Suprapubic skin (tissue), 4 donors: ENCODE results near the gene CD2BP2. TPM values are rescaled to one million over a fixed set of nuclear protein-coding genes. Genes with fewer than 3 reads are reported as not detected.
"Not testable (repeated sequence)": the region's sequence is repeated elsewhere in the genome, so short reads cannot be mapped to it uniquely, and the experiment has no call there.

Experiments
- DNase-seq, 2 donors: peaks; one replicate each; pipeline ENCODE4 v3.0.0-alpha.2; 2019; ENCODE audit warnings: low spot score in 2 of 2
- H3K27ac ChIP-seq: fragments of 200-600 bp; sonication (generic); one replicate; pipeline ENCODE4 v1.5.1; 2019
- H3K27me3 ChIP-seq: fragments of 200-600 bp; sonication (generic); one replicate; pipeline ENCODE4 v1.5.1; 2019
- H3K36me3 ChIP-seq: fragments of 200-600 bp; sonication (generic); one replicate; pipeline ENCODE4 v1.5.1; 2019
- H3K4me1 ChIP-seq: fragments of 200-600 bp; sonication (generic); one replicate; pipeline ENCODE4 v1.5.1; 2019
- H3K4me3 ChIP-seq: fragments of 200-600 bp; sonication (generic); one replicate; pipeline ENCODE4 v1.5.1; 2019; ENCODE audit warnings: mild to moderate bottlenecking
- H3K9me3 ChIP-seq: fragments of 200-600 bp; sonication (generic); one replicate; pipeline ENCODE4 v1.5.1; 2019
- EP300 ChIP-seq: sonication (generic); formaldehyde crosslinking; IDR thresholded peaks from one replicate; pipeline ENCODE4 v1.6.1; 2017; ENCODE audit warnings: antibody characterized with exemption
- POLR2A ChIP-seq, 2 donors: fragments of 450-650 bp; IDR thresholded peaks; one replicate each; pipeline ENCODE4 v1.6.1; 2017; ENCODE audit warnings: antibody characterized with exemption in 2 of 2, mild to moderate bottlenecking in 2 of 2, moderate library complexity in 2 of 2
- POLR2AphosphoS5 ChIP-seq, 3 donors: sonication (generic); formaldehyde crosslinking; IDR thresholded peaks; one replicate each; pipeline ENCODE4 v1.6.1; 2017; ENCODE audit warnings: antibody characterized with exemption in 3 of 3
- WGBS: methylation state at CpG from one replicate; pipeline ENCODE4 v1.1.5; 2018; 5-methylcytosine and 5-hydroxymethylcytosine counted together
- total RNA-seq, 4 donors: library from RNA; depleted of rRNA; stranded (reverse); fragments of >200 nt; gene quantifications; one replicate each; pipeline ENCODE4 v1.1.0, GENCODE V29; 2016
- TF ChIP-seq, protein P1 (sequence below), 2 donors: fragments of 200-600 bp in 1 of 2; fragments of 450-650 bp in 1 of 2; sonication (generic) in 1 of 2; IDR thresholded peaks; one replicate each; pipeline ENCODE4 v1.5.1; 2016 to 2019; ENCODE audit warnings: antibody characterized with exemption in 2 of 2, mild to moderate bottlenecking in 1 of 2, moderate library complexity in 1 of 2

The CD2BP2 gene
- total RNA-seq, 4 donors from 2014 or later = 21.6 to 34.9 (median 27.7) TPM

DNA sequence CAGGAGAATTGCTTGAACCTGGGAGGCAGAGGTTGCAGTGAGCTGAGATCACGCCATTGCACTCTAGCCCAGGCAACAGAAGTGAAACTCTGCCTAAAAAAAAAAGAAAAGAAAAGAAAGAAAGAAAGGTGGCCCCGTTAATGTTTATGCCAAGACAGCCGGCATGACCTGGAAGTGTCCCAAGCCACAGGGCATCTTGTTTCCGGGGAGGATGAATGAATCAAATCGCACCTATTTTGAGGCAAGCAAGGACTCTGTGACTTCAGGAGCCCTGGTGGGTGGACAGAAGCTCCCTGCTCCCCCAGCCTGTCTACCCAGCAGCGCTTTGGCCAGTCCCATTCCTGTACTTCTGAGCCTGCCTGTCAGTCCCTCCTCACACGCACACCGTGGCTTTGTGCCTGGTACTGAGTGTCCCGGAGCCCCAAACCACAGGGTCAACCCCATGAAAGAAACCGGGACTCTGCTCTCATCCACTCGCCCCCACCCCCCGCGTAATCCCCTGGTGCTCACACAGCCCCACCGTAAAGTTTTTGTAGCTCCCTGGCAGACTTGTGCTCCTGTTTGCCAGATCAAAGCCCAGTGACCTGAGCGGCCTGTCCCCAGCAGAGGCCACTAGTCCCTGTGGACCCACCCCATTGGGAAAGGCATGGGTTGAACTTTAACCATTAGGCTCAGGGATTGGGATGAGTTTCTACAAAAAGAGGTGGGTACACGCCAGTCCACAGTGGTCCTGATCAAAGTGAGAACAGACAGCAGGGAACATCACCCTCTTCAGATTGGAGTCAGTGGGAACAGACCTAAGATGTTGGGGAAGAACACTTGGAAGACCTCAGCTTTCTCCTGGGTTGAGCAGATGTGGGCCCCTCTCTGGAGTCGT, 19.3 kb downstream of the CD2BP2 start:
- H3K36me3 ChIP-seq = no peaks in the 10 kb centered on the region
- H3K27ac ChIP-seq = peak overlapping the region; percentile 97
- H3K4me1 ChIP-seq = peaks cover 8% of the 10 kb centered on the region
- 45% methylated on average over 16 of the region's 17 CpGs for WGBS
- peak in 1 of 2 donors; percentile 73 for DNase-seq
- peak overlapping the region; percentile 71 for H3K4me3 ChIP-seq
- H3K9me3 ChIP-seq = no peaks in the 10 kb centered on the region
- TF ChIP-seq, protein P1, sequence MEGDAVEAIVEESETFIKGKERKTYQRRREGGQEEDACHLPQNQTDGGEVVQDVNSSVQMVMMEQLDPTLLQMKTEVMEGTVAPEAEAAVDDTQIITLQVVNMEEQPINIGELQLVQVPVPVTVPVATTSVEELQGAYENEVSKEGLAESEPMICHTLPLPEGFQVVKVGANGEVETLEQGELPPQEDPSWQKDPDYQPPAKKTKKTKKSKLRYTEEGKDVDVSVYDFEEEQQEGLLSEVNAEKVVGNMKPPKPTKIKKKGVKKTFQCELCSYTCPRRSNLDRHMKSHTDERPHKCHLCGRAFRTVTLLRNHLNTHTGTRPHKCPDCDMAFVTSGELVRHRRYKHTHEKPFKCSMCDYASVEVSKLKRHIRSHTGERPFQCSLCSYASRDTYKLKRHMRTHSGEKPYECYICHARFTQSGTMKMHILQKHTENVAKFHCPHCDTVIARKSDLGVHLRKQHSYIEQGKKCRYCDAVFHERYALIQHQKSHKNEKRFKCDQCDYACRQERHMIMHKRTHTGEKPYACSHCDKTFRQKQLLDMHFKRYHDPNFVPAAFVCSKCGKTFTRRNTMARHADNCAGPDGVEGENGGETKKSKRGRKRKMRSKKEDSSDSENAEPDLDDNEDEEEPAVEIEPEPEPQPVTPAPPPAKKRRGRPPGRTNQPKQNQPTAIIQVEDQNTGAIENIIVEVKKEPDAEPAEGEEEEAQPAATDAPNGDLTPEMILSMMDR (IDR thresholded peaks at IDR 0.05) = no peak
- no peak for TF ChIP-seq POLR2AphosphoS5 (IDR thresholded peaks at IDR 0.05)
- TF ChIP-seq EP300 = no peak
- TF ChIP-seq POLR2A (IDR thresholded peaks at IDR 0.05) = no peak
- H3K27me3 ChIP-seq = no peaks in the 10 kb centered on the region

DNA sequence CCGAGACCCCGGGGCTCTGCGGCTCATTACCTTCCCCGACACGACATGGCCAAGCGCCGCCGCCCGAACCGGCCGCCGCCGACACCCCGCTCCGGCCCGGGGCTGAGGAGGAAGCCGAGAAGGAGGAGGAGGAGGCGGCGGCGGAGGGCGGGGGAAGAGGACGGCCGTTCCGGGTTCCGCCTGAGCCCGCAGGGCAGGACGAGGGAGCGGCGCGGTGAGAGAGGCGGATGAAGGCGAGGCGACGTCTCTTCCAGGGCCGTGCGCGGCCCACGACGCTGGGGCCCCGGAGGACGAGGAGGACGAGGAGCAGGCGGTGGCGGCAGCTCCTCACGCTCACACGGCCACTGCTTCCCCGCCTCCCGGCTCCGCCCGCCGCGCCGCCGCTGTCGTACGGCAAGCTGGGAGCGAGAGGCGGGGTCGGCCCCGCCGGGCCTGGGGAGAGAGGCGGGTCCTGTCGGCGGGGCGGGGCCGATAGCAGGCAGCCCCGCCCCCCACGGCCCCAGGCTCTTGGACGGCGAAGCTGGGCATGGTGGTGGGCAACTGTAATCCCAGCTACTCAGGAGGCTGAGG, 20.0 kb downstream of the CD2BP2 start:
- peak; percentile 47 to 61 for TF ChIP-seq POLR2A (IDR thresholded peaks at IDR 0.05)
- peak overlapping the region; percentile 71 for H3K4me3 ChIP-seq
- WGBS = 0% methylated on average over 2 of the region's 70 CpGs
- not testable (repeated sequence) for H3K4me1 ChIP-seq, H3K9me3 ChIP-seq, H3K27me3 ChIP-seq, H3K36me3 ChIP-seq
- H3K27ac ChIP-seq = peak overlapping the region; percentile 97
- peak in 1 of 2 donors; percentile 88 for DNase-seq

DNA sequence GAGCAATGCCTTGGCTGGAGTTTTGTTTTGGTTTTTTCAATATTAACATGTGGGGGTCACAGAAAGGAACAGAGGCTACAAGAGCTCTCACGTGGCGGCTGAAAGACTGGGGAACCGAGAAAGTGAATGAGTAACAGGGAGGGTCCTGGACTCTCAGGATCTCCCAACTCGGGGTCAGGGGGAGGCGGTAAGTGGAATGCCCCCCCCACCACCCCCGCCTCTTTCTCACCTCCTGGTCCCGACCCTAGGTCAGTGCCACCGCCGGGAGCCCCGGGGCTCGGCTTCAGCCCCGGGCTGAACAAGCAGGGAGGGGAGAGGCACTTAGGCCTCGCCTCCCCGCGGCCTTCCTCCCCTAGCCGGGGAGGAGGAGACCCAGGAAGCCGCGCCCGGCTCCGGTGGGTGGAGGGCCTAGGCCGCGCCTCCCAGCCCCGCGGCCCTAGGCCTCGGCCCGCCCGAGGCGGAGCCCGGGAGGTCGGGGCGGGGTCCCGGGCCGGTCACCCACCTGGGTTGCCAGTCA, 20.6 kb downstream of the CD2BP2 start:
- peak overlapping the region; percentile 71 for H3K4me3 ChIP-seq
- WGBS = 0% methylated on average over 5 of the region's 33 CpGs
- H3K27me3 ChIP-seq, H3K4me1 ChIP-seq, H3K9me3 ChIP-seq, H3K36me3 ChIP-seq: not testable (repeated sequence)
- H3K27ac ChIP-seq = peak overlapping the region; percentile 97
- DNase-seq = peak in 1 of 2 donors; percentile 86

DNA sequence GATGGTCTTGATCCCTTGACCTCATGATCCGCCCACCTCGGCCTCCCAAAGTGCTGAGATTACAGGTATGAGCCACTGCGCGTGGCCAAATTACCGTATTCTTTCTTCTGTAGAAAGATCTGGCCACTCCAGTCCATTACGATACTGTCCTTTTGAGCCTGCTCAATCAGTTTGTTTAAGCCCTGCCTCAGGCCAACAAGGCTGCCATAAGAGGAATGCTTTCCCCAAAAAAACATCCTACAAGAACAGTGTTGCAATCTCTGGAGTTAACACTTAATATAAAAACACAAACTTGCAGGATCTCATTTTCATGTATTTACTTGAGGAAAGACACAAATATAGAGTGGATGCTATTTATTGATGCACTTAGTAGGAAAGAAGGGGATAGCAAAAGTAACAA, 30.9 kb downstream of the CD2BP2 start:
- not testable (repeated sequence) for H3K36me3 ChIP-seq, H3K4me3 ChIP-seq, DNase-seq, H3K4me1 ChIP-seq, H3K27me3 ChIP-seq, H3K9me3 ChIP-seq, H3K27ac ChIP-seq
- WGBS = 98% methylated on average over 6 of the region's 6 CpGs

DNA sequence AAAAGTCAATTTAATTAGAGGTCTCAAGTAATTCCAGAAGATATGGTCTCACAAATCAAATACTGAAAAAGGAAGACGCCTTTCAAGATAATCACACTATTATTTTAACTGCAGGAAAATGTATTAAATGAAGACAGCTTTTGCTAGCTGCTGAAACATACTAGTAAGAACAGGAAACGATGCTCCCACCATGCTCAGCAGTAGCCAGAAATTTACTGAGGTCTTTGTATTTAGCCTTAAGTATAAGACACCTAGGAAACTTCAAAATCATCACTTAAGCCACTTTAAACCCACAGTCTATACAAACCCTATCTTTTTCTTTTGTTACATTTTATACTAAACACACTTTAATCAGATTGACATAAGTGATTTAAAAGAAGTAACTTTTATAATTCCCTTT, 36.5 kb downstream of the CD2BP2 start:
- not testable (repeated sequence) for H3K27ac ChIP-seq, H3K36me3 ChIP-seq, H3K4me3 ChIP-seq, H3K27me3 ChIP-seq, H3K9me3 ChIP-seq, H3K4me1 ChIP-seq, DNase-seq
- 56% methylated on average over 2 of the region's 2 CpGs for WGBS

DNA sequence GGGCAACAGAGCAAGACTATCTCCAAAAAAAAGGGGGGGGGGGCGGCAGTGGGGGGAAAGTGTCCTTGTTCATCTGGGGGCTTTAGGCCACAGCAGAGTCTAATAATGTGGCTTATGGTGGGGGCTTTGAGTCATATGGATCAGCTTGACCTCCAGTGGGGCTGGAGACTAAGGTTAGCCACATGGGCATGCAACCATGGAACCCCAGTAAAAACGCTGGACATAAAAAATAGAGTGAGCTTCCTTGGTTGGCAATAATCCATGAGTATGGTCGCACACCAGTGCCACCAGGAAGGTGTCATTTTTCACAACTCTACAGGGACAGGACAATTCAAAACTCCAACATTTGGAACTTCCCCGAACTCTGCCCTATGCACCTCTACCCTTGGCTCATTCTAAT, 44.2 kb downstream of the CD2BP2 start:
- not testable (repeated sequence) for H3K27ac ChIP-seq
- no CpG with 5 or more reads among the region's 4 CpGs for WGBS

DNA sequence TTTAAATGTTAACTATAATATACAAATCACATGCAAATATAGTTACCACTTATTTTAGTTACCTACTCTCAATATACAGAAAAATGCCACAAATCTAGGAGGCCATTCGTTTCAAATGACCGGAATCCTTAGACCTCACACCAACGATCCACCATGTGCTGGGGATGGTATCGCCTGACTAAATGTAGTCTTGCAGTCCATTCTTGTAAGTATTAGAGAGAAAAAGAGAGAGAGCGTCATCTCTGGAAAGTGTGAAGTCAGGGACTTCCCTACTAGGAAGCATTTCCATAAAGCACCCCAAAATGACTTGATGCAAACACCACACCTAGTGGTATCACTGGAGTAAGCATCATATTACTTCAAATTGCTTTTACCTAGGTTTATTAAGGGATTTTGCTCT, 45.9 kb downstream of the CD2BP2 start:
- not testable (repeated sequence) for H3K27ac ChIP-seq, H3K4me1 ChIP-seq, H3K4me3 ChIP-seq, DNase-seq, H3K27me3 ChIP-seq, H3K9me3 ChIP-seq, H3K36me3 ChIP-seq
- WGBS = 95% methylated on average over 5 of the region's 5 CpGs

More for the DNA sequence above, 44.2 kb downstream of the CD2BP2 start:
- not testable (repeated sequence) for H3K4me3 ChIP-seq, H3K27me3 ChIP-seq, DNase-seq, H3K9me3 ChIP-seq, H3K4me1 ChIP-seq, H3K36me3 ChIP-seq

Other genes with a start within 250 kb of the CD2BP2 start
- 10 to 100 TPM in 3 of 4 donors, 1 to 10 TPM in 1; 8.7 to 40.0 (median 12.5) TPM for gene GDPD3, start 241.8 kb downstream of the CD2BP2 start, total RNA-seq
- 10 to 100 TPM; 34.1 to 62.4 (median 60.1) TPM for gene MAPK3, start 232.1 kb downstream of the CD2BP2 start, total RNA-seq
- 10 to 100 TPM; 14.5 to 25.3 (median 19.3) TPM for gene CORO1A, start 171.7 kb downstream of the CD2BP2 start, total RNA-seq
- 100 to 1,000 TPM in 3 of 4 donors, 10 to 100 TPM in 1; 72.7 to 434 (median 197) TPM for gene BOLA2B, start 161.6 kb downstream of the CD2BP2 start, total RNA-seq
- 10 to 100 TPM; 27.3 to 56.2 (median 44.9) TPM for gene SLX1A, start 161.4 kb downstream of the CD2BP2 start, total RNA-seq
- 10 to 100 TPM in 1 of 4 donors, 1 to 10 TPM in 2, not detected in 1; 4.8 to 24.6 (median 7.8) TPM for gene SULT1A3, start 156.1 kb downstream of the CD2BP2 start, total RNA-seq
- 10 to 100 TPM in 1 of 4 donors, 1 to 10 TPM in 3; 2.5 to 12.8 (median 4.7) TPM for gene NPIPB13, start 106.8 kb downstream of the CD2BP2 start, total RNA-seq
- 10 to 100 TPM; 34.4 to 43.2 (median 38.4) TPM for gene TBC1D10B, start 15.2 kb upstream of the CD2BP2 start, total RNA-seq
- gene MYL11, start 19.5 kb upstream of the CD2BP2 start, total RNA-seq = not detected
- 1 to 10 TPM in 2 of 4 donors, under 1 TPM in 1, not detected in 1; 0.52 to 2.3 (median 1.3) TPM for gene SEPTIN1, start 27.3 kb upstream of the CD2BP2 start, total RNA-seq
- gene ZNF48, start 40.1 kb upstream of the CD2BP2 start, total RNA-seq = 10 to 100 TPM in 1 of 4 donors, 1 to 10 TPM in 3; 6.3 to 12.1 (median 8.1) TPM
- 10 to 100 TPM in 1 of 4 donors, 1 to 10 TPM in 3; 4.9 to 14.3 (median 7.3) TPM for gene ZNF771, start 52.3 kb upstream of the CD2BP2 start, total RNA-seq
- 10 to 100 TPM; 17.2 to 26.0 (median 20.0) TPM for gene DCTPP1, start 74.7 kb upstream of the CD2BP2 start, total RNA-seq
- 10 to 100 TPM; 16.8 to 26.2 (median 22.2) TPM for gene SEPHS2, start 90.6 kb upstream of the CD2BP2 start, total RNA-seq
- 1 to 10 TPM in 2 of 4 donors, under 1 TPM in 2; 0.47 to 4.3 (median 1.9) TPM for gene ITGAL, start 117.4 kb upstream of the CD2BP2 start, total RNA-seq
- gene ZNF768, start 171.3 kb upstream of the CD2BP2 start, total RNA-seq = 10 to 100 TPM; 30.5 to 41.3 (median 36.6) TPM
- 10 to 100 TPM in 3 of 4 donors, 1 to 10 TPM in 1; 9.4 to 15.4 (median 11.5) TPM for gene ZNF747, start 179.6 kb upstream of the CD2BP2 start, total RNA-seq
- gene ZNF764, start 203.1 kb upstream of the CD2BP2 start, total RNA-seq = 10 to 100 TPM in 1 of 4 donors, 1 to 10 TPM in 3; 5.5 to 10.5 (median 8.7) TPM
- gene ZNF688, start 216.4 kb upstream of the CD2BP2 start, total RNA-seq = 10 to 100 TPM in 3 of 4 donors, 1 to 10 TPM in 1; 9.9 to 33.0 (median 20.0) TPM
- gene ZNF785, start 230.4 kb upstream of the CD2BP2 start, total RNA-seq = 10 to 100 TPM in 3 of 4 donors, 1 to 10 TPM in 1; 9.8 to 24.5 (median 11.2) TPM